NCI-H1436 treated with DMSO at 0.1 percent for 48 hours (cell line): ENCODE measurements around the gene TMC2.
"Not testable (repeated sequence)": the region's sequence is repeated elsewhere in the genome, so short reads cannot be mapped to it uniquely, and the experiment has no call there.

Source experiments
- DNase-seq: peaks from one replicate; lab custom pipeline; 2025; lab: John Stamatoyannopoulos, UW

TMC2 gene, protein sequence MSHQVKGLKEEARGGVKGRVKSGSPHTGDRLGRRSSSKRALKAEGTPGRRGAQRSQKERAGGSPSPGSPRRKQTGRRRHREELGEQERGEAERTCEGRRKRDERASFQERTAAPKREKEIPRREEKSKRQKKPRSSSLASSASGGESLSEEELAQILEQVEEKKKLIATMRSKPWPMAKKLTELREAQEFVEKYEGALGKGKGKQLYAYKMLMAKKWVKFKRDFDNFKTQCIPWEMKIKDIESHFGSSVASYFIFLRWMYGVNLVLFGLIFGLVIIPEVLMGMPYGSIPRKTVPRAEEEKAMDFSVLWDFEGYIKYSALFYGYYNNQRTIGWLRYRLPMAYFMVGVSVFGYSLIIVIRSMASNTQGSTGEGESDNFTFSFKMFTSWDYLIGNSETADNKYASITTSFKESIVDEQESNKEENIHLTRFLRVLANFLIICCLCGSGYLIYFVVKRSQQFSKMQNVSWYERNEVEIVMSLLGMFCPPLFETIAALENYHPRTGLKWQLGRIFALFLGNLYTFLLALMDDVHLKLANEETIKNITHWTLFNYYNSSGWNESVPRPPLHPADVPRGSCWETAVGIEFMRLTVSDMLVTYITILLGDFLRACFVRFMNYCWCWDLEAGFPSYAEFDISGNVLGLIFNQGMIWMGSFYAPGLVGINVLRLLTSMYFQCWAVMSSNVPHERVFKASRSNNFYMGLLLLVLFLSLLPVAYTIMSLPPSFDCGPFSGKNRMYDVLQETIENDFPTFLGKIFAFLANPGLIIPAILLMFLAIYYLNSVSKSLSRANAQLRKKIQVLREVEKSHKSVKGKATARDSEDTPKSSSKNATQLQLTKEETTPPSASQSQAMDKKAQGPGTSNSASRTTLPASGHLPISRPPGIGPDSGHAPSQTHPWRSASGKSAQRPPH

GRCh38 chr20:2536560-2536986 is at the start of gene TMC2:
TSS of gene TMC2 (plus strand) at chr20:2536573. CDS start at chr20:2536622, 49 bp downstream.
- DNase-seq = no peak

DNA sequence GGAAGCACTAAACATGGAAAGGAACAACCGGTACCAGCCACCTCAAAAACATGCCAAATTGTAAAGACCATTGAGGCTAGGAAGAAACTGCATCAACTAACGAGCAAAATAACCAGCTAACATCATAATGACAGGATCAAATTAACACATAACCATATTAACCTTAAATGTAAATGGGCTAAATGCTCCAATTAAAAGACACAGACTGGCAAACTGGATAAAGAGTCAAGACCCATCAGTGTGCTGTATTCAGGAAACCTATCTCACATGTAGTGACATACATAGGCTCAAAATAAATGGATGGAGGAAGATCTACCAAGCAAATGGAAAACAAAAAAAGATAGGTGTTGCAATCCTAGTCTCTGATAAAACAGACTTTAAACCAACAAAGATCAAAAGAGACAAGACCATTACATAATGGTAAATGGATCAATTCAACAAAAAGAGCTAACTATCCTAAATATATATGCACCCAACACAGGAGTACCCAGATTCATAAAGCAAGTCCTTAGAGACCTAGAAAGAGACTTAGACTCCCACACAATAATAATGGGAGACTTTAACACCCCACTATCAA is 33.5 kb upstream of the TMC2 start:
- not testable (repeated sequence) for DNase-seq

DNA sequence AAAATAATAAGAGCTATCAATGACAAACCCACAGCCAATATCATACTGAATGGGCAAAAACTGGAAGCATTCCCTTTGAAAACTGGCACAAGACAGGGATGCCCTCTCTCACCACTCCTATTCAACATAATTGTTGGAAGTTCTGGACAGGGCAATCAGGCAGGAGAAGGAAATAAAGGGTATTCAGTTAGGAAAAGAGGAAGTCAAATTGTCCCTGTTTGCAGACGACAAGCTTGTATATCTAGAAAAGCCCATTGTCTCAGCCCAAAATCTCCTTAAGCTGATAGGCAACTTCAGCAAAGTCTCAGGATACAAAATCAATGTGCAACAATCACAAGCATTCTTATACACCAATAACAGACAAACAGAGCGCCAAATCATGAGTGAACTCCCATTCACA is 31.6 kb upstream of the TMC2 start:
- not testable (repeated sequence) for DNase-seq

GRCh38 chr20:2506426-2506825 is 29.9 kb upstream of the TMC2 start:
- DNase-seq = not testable (repeated sequence)

GRCh38 chr20:2507464-2507863 is 28.9 kb upstream of the TMC2 start:
- DNase-seq = no peak

DNA sequence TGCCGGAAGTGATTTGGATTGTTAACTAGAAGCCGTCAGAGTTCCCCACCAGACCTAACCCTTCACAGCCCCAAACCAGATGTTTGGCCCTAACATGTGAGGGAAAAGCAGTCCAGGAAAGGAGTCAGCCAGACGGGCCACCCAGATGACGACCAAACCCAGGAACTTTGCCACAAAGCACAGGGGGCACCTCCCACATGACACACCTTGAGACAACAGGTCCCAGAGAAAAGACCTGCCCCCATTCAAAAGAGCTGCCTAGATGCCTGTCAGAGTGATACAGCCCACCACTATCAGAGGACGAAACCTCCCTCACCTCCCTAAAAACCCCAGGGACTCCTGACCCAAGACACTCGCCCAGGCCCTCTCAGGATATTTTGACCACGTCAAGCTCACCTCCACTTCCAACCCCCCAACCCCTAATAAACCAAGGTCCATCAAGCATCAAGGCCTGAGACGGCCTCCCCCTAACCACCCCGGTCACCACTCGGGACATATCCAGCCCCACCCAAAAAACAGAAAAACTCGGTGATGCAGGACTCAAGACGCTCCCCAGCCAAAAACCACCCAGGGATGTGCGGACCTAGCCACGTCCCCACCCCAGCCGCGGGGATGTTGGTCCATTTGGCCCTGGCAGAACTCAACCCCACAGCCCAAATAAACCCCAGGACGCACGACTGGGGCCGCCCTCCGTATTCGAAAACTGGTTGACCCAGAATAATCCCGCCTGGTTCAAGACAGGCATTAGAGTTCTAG is 28.3 kb upstream of the TMC2 start:
- DNase-seq = no peak

- DNase-seq = no peak
Measured at GRCh38 chr20:2508631-2509467, 27.5 kb upstream of the TMC2 start, which contains the start of gene ZNF343. TSS of gene ZNF343 (minus strand) at chr20:2508915. CDS start at chr20:2493895, 15,020 bp downstream.

DNA sequence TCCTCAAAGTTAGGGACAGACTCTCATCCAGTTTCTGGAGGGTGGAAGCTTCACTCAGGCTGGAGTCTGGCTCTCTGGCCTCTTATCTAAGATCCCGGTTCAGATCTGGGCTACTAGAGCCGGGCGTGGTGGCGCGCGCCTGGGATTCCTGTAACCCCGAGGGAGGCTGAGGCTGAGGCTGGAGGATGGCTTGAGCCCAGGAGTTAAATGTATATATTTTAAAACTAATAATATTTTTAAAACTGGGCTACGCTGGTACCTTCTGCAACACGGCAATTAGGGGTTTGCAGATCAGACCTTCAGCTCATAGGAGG is 26.9 kb upstream of the TMC2 start:
- no peak for DNase-seq

DNA sequence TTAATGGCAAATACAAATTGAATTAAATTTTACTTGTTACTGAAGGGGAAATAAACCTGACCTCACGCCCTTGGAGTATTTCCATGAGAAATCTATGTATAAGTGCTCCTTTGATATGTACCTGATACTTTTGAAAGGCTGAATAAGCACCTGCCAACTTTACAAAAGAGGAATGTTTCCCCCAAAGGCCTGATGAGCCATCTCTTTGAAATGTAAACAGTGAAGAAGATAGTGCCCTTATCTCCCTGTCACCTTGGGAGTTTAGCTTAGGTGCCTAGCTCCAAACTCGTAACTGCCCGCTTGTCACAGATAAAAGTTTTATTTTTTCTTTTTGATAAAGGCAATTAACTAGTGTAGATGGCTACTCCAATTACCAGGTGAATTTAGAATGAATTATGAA is 26.6 kb upstream of the TMC2 start:
- no peak for DNase-seq

GRCh38 chr20:2515203-2515602 is 21.2 kb upstream of the TMC2 start:
- no peak for DNase-seq

DNA sequence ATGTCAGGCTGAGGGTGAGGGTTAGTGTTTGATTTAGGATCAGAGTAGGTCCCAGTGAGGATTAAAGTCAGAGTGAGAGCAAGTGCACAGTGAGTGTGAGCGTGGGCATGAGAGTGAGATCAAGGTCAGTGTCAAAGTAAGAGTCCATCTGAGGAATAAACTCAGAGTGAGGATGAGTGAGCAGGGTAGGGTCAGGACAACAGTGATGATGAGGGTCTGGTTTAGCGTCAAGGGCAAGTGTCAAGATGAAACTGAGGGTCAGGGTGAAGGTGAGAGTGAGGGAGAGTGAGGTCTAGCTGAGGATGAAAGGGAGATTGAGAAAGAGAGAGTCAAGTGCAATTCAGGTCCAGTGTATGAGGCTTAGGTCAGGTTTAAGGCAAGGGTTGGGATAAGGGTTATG is 20.0 kb upstream of the TMC2 start:
- DNase-seq = no peak

DNA sequence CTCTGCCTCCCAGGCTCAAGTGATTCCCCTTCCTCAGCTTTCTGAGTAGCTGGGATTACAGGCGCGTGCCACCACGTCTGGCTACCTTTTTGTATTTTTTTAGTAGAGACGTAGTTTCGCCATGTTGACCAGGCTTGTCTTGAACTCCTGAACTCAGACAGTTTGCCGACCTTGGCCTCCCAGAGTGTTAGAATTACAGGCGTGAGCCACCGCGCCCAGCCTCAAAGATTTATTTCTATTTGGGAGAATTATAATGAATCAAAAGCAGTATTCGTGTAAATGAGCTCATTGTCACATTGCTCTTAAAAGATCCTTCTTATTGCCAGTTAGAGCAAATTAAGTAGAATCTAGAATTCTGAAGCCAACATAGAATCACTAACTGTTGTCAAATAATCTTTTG is 18.3 kb upstream of the TMC2 start:
- no peak for DNase-seq

DNA sequence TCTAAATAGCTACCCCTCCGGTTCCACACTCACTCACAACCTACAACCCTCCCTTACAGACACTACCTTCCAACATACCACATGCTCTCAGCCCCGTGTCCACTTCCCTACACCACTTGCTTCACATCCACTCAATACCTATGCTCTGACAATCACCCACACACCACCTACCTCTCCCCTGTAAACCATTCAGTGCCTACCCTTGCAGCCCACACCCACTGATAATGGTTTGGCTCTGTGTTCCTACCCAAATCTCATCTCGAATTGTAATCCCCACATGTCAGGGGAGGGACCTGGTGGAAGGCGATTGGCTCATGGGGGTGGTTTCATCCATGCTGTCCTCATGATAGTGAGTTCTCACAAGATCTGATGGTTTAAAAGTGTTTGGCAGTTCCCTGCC is 17.8 kb upstream of the TMC2 start:
- no peak for DNase-seq

- no peak for DNase-seq
Measured at GRCh38 chr20:2519115-2519809, 17.1 kb upstream of the TMC2 start.

GRCh38 chr20:2520617-2521016 is 15.8 kb upstream of the TMC2 start:
- no peak for DNase-seq

DNA sequence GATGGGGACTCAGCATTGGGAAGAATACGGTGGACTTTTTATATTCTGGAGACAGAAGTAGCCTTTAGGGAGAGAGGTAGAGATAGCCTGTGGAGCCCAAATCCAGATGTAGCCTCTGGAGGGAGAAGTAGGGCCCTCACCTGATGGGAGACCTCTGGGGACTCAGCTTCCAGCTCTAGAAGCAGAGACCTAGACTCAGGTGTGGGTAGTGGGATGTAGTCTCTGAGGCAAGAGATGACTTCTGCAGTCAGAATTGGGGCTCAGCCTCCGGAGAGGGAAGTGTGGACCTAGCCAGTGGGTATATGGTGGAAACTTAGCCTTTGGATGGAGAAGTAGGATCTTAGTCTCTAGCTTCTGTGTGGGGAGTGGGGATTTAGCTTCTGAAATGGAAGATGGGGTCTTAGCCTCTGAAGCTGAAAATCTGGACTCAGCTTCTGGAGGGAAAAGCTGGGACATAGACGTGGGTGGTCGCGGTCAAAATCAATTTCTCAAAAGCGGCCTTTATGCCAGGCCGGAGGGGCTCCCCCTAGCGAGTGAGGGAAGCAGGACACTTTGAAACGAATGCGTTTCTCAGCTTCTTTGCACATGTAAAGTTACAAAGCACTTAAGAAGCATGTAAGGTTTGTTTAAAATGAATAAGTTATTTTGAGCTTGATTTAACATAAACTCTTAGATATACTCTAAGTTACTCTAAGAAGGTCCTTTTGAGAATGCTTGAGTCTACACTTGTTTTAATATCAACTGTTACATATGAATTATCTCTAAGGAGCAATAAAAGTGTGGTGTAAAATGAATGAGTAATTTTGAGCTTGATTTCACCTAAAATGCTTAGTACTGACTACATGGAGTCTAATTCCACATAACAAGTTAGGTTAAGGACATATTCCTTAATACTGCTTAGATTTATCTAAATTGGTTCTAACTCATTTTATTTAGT is 14.7 kb upstream of the TMC2 start:
- no peak for DNase-seq

GRCh38 chr20:2522826-2523429 is 13.4 kb upstream of the TMC2 start:
- DNase-seq = not testable (repeated sequence)

DNA sequence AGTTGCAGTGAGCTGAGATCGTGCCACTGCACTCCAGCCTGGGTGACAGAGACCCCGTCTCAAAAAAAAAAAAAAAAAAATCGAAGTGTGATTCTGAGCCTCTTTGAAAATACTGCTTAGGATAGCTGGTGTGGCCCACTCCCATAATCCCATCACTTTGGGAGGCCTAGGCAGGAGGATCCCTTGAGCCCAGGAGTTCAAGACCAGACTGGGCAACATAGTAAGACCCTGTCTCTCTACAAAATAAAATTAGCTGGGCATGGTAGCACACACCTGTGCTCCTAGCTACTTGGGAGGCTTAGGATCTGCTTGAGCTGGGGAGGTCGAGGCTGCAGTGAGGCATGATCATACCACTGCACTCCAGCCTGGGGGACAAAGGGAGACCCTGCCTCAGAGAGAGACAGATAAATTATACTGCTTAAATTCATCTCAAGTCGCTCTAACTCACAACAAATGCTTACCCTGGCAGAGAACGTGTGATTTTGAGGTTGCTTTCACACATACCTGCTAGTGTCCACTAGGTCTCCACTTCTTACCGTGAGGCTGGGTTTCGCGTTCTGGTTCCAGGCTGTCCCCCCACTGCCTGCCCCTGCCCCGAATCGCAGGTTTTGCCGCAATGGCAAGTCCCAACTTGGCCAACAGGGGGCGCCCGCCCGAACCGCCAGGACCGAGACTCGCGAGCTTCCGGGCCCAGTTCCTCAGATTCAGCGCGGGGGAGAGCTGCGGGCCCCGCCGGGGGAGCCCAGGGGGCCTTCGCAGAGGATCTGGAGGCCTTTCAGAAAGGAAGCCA is 12.3 kb upstream of the TMC2 start:
- DNase-seq = no peak
